IPS-18a (cell line): Measurements from ENCODE around the gene ABCD2.
"Not testable (repeated sequence)": the region's sequence is repeated elsewhere in the genome, so short reads cannot be mapped to it uniquely, and the experiment has no call there.

Source experiments
- H3K27ac ChIP-seq: one replicate; pipeline ENCODE4 v1.5.1; 2013; ENCODE audit warnings: low read length
- H3K27me3 ChIP-seq: one replicate; pipeline ENCODE4 v1.6.1; 2013; ENCODE audit warnings: mild to moderate bottlenecking, low read length; ENCODE audit not compliant: control insufficient read depth, insufficient read depth
- H3K36me3 ChIP-seq: one replicate; pipeline ENCODE4 v1.6.1; 2013; ENCODE audit warnings: low read depth, low read length; ENCODE audit not compliant: control insufficient read depth
- H3K4me1 ChIP-seq: one replicate; pipeline ENCODE4 v1.6.1; 2013; ENCODE audit warnings: low read depth, low read length; ENCODE audit not compliant: control insufficient read depth
- H3K4me3 ChIP-seq: one replicate; pipeline ENCODE4 v1.5.1; 2013; ENCODE audit warnings: low read length
- H3K9ac ChIP-seq: one replicate; pipeline ENCODE4 v1.6.1; 2013; ENCODE audit warnings: mild to moderate bottlenecking, low read length, moderate library complexity
- H3K9me3 ChIP-seq: one replicate; pipeline ENCODE4 v1.6.1; 2013; ENCODE audit warnings: low read depth, low read length; ENCODE audit not compliant: control insufficient read depth

Gene ABCD2

GRCh38 chr12:39532448-39532847, 87.2 kb downstream of the ABCD2 start:
- H3K27me3 ChIP-seq, result no peaks in the 10 kb centered on the region
- H3K9ac ChIP-seq, result no peak overlapping the region
- H3K4me3 ChIP-seq, result no peak overlapping the region
- no peaks in the 10 kb centered on the region for H3K4me1 ChIP-seq
- no peak overlapping the region for H3K27ac ChIP-seq
- H3K36me3 ChIP-seq, result no peaks in the 10 kb centered on the region
- no peaks in the 10 kb centered on the region for H3K9me3 ChIP-seq

GRCh38 chr12:39526974-39527373, 92.6 kb downstream of the ABCD2 start:
- Histone ChIP-seq H3K27me3 (no peaks in the 10 kb centered on the region), H3K4me3 (no peak overlapping the region), H3K9me3 (no peaks in the 10 kb centered on the region), H3K36me3 (no peaks in the 10 kb centered on the region), H3K9ac (no peak overlapping the region), H3K27ac (no peak overlapping the region), H3K4me1 (no peaks in the 10 kb centered on the region)

GRCh38 chr12:39522167-39522566, 97.4 kb downstream of the ABCD2 start:
- H3K36me3 ChIP-seq, H3K27me3 ChIP-seq, H3K9ac ChIP-seq, H3K4me3 ChIP-seq, H3K4me1 ChIP-seq, H3K9me3 ChIP-seq, H3K27ac ChIP-seq: not testable (repeated sequence)

- Histone ChIP-seq H3K4me1 (peaks cover 4% of the 10 kb centered on the region), H3K4me3 (no peak overlapping the region), H3K9me3 (no peaks in the 10 kb centered on the region), H3K27me3 (peaks cover 28% of the 10 kb centered on the region), H3K27ac (no peak overlapping the region), H3K36me3 (no peaks in the 10 kb centered on the region), H3K9ac (no peak overlapping the region)
These were observed 109.6 kb downstream of the ABCD2 start for GRCh38 chr12:39510001-39510400.

GRCh38 chr12:39505554-39505953, 114.0 kb downstream of the ABCD2 start:
- no peak overlapping the region for H3K9ac ChIP-seq
- H3K9me3 ChIP-seq, result no peaks in the 10 kb centered on the region
- no peak overlapping the region for H3K27ac ChIP-seq
- no peak overlapping the region for H3K4me3 ChIP-seq
- H3K4me1 ChIP-seq, result peaks cover 11% of the 10 kb centered on the region
- H3K36me3 ChIP-seq, result no peaks in the 10 kb centered on the region
- peaks cover 8% of the 10 kb centered on the region for H3K27me3 ChIP-seq

- Histone ChIP-seq H3K27me3 (peaks cover 2% of the 10 kb centered on the region), H3K27ac (no peak overlapping the region), H3K36me3 (no peaks in the 10 kb centered on the region), H3K9me3 (no peaks in the 10 kb centered on the region), H3K4me3 (no peak overlapping the region), H3K4me1 (peaks cover 11% of the 10 kb centered on the region), H3K9ac (no peak overlapping the region)
These were observed 114.6 kb downstream of the ABCD2 start for GRCh38 chr12:39505023-39505422.

GRCh38 chr12:39503439-39503838, 116.2 kb downstream of the ABCD2 start:
- no peak overlapping the region for H3K4me3 ChIP-seq
- H3K27ac ChIP-seq, result no peak overlapping the region
- no peaks in the 10 kb centered on the region for H3K9me3 ChIP-seq
- H3K9ac ChIP-seq, result no peak overlapping the region
- peaks cover 11% of the 10 kb centered on the region for H3K4me1 ChIP-seq
- H3K27me3 ChIP-seq, result no peaks in the 10 kb centered on the region
- no peaks in the 10 kb centered on the region for H3K36me3 ChIP-seq

GRCh38 chr12:39502726-39503125, 116.9 kb downstream of the ABCD2 start:
- Histone ChIP-seq H3K27me3 (no peaks in the 10 kb centered on the region), H3K4me3 (no peak overlapping the region), H3K9me3 (no peaks in the 10 kb centered on the region), H3K36me3 (no peaks in the 10 kb centered on the region), H3K4me1 (peaks cover 11% of the 10 kb centered on the region), H3K27ac (no peak overlapping the region), H3K9ac (no peak overlapping the region)
